ENCODE measurements around the gene POLG2.
"Not testable (repeated sequence)": the region's sequence is repeated elsewhere in the genome, so short reads cannot be mapped to it uniquely, and the experiment has no call there.

The POLG2 gene

GRCh38 chr17:64431534-64431933 is 65.3 kb downstream of the POLG2 start:
- Histone ChIP-seq H3K4me3 (ENCODE audit: low read depth in 1 of 2, low read length in 2 of 2) (no peak overlapping the region), H3K4me1 (ENCODE audit: control insufficient read depth in 1 of 2, insufficient read depth in 2 of 2, low read length in 2 of 2) (no peaks in the 10 kb centered on the region), H3K9me3 (ENCODE audit: control insufficient read depth in 1 of 2, low read length in 2 of 2) (no peaks in the 10 kb centered on the region), H3K36me3 (ENCODE audit: control insufficient read depth in 1 of 2, insufficient read depth in 2 of 2, low read length in 2 of 2) (no peaks in the 10 kb centered on the region), H3K27me3 (ENCODE audit: low read depth, low read length) (no peaks in the 10 kb centered on the region), H3K27ac (ENCODE audit: low read length) (no peak overlapping the region)

GRCh38 chr17:64430036-64430435 is 66.8 kb downstream of the POLG2 start:
- H3K27me3 ChIP-seq (ENCODE audit: low read depth, low read length); H3K4me3 ChIP-seq (ENCODE audit: low read depth in 1 of 2, low read length in 2 of 2); H3K9me3 ChIP-seq (ENCODE audit: control insufficient read depth in 1 of 2, low read length in 2 of 2); H3K36me3 ChIP-seq (ENCODE audit: control insufficient read depth in 1 of 2, insufficient read depth in 2 of 2, low read length in 2 of 2); H3K27ac ChIP-seq (ENCODE audit: low read length); H3K4me1 ChIP-seq (ENCODE audit: control insufficient read depth in 1 of 2, insufficient read depth in 2 of 2, low read length in 2 of 2): not testable (repeated sequence)

- Histone ChIP-seq H3K4me3 (ENCODE audit: low read depth in 1 of 2, low read length in 2 of 2) (no peak overlapping the region), H3K36me3 (ENCODE audit: control insufficient read depth in 1 of 2, insufficient read depth in 2 of 2, low read length in 2 of 2) (no peaks in the 10 kb centered on the region), H3K4me1 (ENCODE audit: control insufficient read depth in 1 of 2, insufficient read depth in 2 of 2, low read length in 2 of 2) (no peaks in the 10 kb centered on the region), H3K9me3 (ENCODE audit: control insufficient read depth in 1 of 2, low read length in 2 of 2) (no peaks in the 10 kb centered on the region), H3K27ac (ENCODE audit: low read length) (no peak overlapping the region), H3K27me3 (ENCODE audit: low read depth, low read length) (no peaks in the 10 kb centered on the region)
Measured at GRCh38 chr17:64428406-64428805, 68.4 kb downstream of the POLG2 start.

Measured in muscle layer of duodenum (tissue), 2 donors.